WTC11 (cell line): ENCODE data around the gene ABHD12B. TPM values are rescaled to one million over a fixed set of nuclear protein-coding genes. Genes with fewer than 3 reads are reported as not detected.

Source experiments
- ATAC-seq: fragments of 200-7000 bp; cut with Tn5 transposase; 2 replicates; pipeline ENCODE4 v1.10.0; 2021; ENCODE audit warnings: mild to moderate bottlenecking, moderate library complexity
- CTCF ChIA-PET: fragments of 300-600 bp; sonication (Branson Sonifier 250); formaldehyde crosslinking; loops from one replicate; lab custom pipeline; 2021; ENCODE audit warnings: antibody characterized with exemption; lab: Charles Lee
- POLR2A ChIA-PET: fragments of 350-600 bp; sonication (Branson Sonifier 250); formaldehyde crosslinking; loops from one replicate; lab custom pipeline; 2021; ENCODE audit warnings: antibody characterized with exemption; lab: Charles Lee
- DNase-seq: peaks from one replicate; pipeline ENCODE4 v3.0.0; 2021; ENCODE audit warnings: low spot score
- H3K27ac Mint-ChIP-seq: 2 replicates; pipeline ENCODE4 v1.8.0; 2021; ENCODE audit warnings: mixed read lengths
- H3K27me3 Mint-ChIP-seq: 2 replicates; pipeline ENCODE4 v1.8.0; 2021; ENCODE audit warnings: low read depth, mild to moderate bottlenecking, moderate library complexity, mixed read lengths
- H3K36me3 Mint-ChIP-seq: 2 replicates; pipeline ENCODE4 v1.8.0; 2021; ENCODE audit warnings: mixed read lengths
- H3K4me1 Mint-ChIP-seq: 2 replicates; pipeline ENCODE4 v1.8.0; 2022; ENCODE audit warnings: mixed read lengths
- H3K4me3 Mint-ChIP-seq: 2 replicates; pipeline ENCODE4 v1.8.0; 2021; ENCODE audit warnings: mild to moderate bottlenecking, moderate library complexity, mixed read lengths
- H3K9me3 Mint-ChIP-seq: 2 replicates; pipeline ENCODE4 v1.8.0; 2021; ENCODE audit warnings: mixed read lengths
- AR ChIP-seq: fragments of 250-450 bp; sonication (Bioruptor Pico); IDR thresholded peaks from 2 replicates; pipeline ENCODE4 v1.9.0; 2021; ENCODE audit warnings: mild to moderate bottlenecking
- CBFB ChIP-seq: sonication (generic); formaldehyde crosslinking; IDR thresholded peaks from 2 replicates; pipeline ENCODE4 v1.8.1; 2022; ENCODE audit warnings: mild to moderate bottlenecking, low read depth, missing genetic modification reagents
- CREB1 ChIP-seq: sonication (generic); formaldehyde crosslinking; IDR thresholded peaks from 2 replicates; pipeline ENCODE4 v1.8.0; 2023; ENCODE audit warnings: mild to moderate bottlenecking, missing genetic modification reagents
- FOXJ3 ChIP-seq: sonication (generic); formaldehyde crosslinking; IDR thresholded peaks from 2 replicates; pipeline ENCODE4 v1.9.0; 2021; ENCODE audit warnings: missing genetic modification reagents, mild to moderate bottlenecking, borderline replicate concordance
- FOXK1 ChIP-seq: sonication (generic); formaldehyde crosslinking; IDR thresholded peaks from 2 replicates; pipeline ENCODE4 v1.8.0; 2022; ENCODE audit warnings: mild to moderate bottlenecking, moderate library complexity, missing genetic modification reagents
- PREB ChIP-seq: sonication (generic); formaldehyde crosslinking; IDR thresholded peaks from 2 replicates; pipeline ENCODE4 v1.8.1; 2022; ENCODE audit warnings: mild to moderate bottlenecking, missing genetic modification reagents, moderate library complexity, borderline replicate concordance
- PRRX2 ChIP-seq: fragments of 250-450 bp; sonication (Bioruptor Pico); IDR thresholded peaks from 2 replicates; pipeline ENCODE4 v1.8.0; 2021; ENCODE audit warnings: mild to moderate bottlenecking
- SMAD3 ChIP-seq: sonication (generic); formaldehyde crosslinking; IDR thresholded peaks from 2 replicates; pipeline ENCODE4 v1.8.0; 2022; ENCODE audit warnings: missing genetic modification reagents, mild to moderate bottlenecking, borderline replicate concordance
- SMAD4 ChIP-seq: sonication (generic); formaldehyde crosslinking; IDR thresholded peaks from 2 replicates; pipeline ENCODE4 v1.8.0; 2022; ENCODE audit warnings: mild to moderate bottlenecking, missing genetic modification reagents
- SOX15 ChIP-seq: fragments of 250-450 bp; sonication (Bioruptor Pico); IDR thresholded peaks from 2 replicates; pipeline ENCODE4 v1.9.0; 2021; ENCODE audit warnings: mild to moderate bottlenecking
- SP1 ChIP-seq: sonication (generic); formaldehyde crosslinking; conservative IDR thresholded peaks from 2 replicates; pipeline ENCODE4 v1.8.1; 2022; ENCODE audit warnings: missing genetic modification reagents
- TEAD1 ChIP-seq: sonication (generic); formaldehyde crosslinking; IDR thresholded peaks from 2 replicates; pipeline ENCODE4 v1.8.0; 2022; ENCODE audit warnings: mild to moderate bottlenecking, missing genetic modification reagents
- ZNF232 ChIP-seq: sonication (generic); formaldehyde crosslinking; IDR thresholded peaks from 2 replicates; pipeline ENCODE4 v1.8.0; 2022; ENCODE audit warnings: mild to moderate bottlenecking, missing genetic modification reagents
- ZNF263 ChIP-seq: sonication (generic); formaldehyde crosslinking; IDR thresholded peaks from 2 replicates; pipeline ENCODE4 v1.8.1; 2022; ENCODE audit warnings: low read depth, mild to moderate bottlenecking, moderate library complexity, missing genetic modification reagents
- ZNF423 ChIP-seq: fragments of 250-450 bp; sonication (Bioruptor Pico); IDR thresholded peaks from 2 replicates; pipeline ENCODE4 v2.1.2; 2022; ENCODE audit warnings: mild to moderate bottlenecking, moderate library complexity
- total RNA-seq: library from RNA; stranded (reverse); gene quantifications from 3 replicates; pipeline ENCODE4 v1.2.3, GENCODE V29; 2021
- TF ChIP-seq, protein P1 (sequence below): sonication (generic); formaldehyde crosslinking; IDR thresholded peaks from 2 replicates; pipeline ENCODE4 v1.8.0; 2022; ENCODE audit warnings: mild to moderate bottlenecking, missing genetic modification reagents

ABHD12B gene
- total RNA-seq, 1 experiment from 2014 or later: 156 TPM

DNA sequence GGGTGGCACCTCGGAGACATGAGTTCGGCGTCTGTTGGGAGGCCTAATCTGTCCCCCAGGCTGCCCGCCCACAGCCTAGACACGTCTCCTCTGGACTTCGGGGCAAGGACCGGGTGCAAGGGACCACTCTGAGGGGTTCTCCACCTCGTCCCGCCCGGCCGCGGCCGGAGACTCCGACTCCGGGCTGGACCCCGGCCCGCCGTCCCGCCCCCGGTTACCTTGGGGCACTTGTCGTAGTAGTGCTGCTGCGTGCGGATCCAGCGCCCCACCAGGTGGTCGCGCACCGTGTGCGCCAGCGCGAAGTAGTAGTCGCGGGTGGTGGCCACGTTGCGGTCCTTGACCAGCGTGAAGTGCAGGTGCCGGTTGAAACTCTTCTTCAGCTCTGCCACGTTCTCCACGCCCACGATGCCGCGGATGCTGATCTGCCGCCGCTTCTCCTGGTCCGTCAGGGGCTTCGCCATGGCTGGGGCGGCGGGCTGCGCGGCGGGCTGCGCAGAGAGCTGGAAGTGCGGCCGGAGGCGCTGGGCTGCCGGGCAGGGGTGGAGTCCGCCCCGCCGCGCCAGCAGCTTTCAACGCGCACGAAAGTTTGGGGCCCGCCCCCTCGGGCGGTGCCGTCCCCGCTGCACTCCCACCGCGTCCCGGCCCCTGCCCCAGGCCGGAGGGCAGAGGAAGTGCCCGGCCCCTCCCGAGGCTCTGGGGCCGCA is 72.2 kb downstream of the ABHD12B start, which contains the start of gene PYGL (continued):
- peak; percentile 83 for TF ChIP-seq SP1 (CRISPR knock-in tag)

GRCh38 chr14:50944647-50945413 is 73.0 kb downstream of the ABHD12B start:
- TF ChIP-seq ZNF423 (CRISPR knock-in tag): no peak
- no peak for TF ChIP-seq ZNF263
- TF ChIP-seq CREB1 (CRISPR knock-in tag): no peak
- no peak for TF ChIP-seq PREB (CRISPR knock-in tag)
- no peak for TF ChIP-seq SMAD4 (CRISPR knock-in tag)
- TF ChIP-seq SMAD3: no peak
- no peak for TF ChIP-seq PRRX2 (CRISPR knock-in tag)
- TF ChIP-seq, protein P1, sequence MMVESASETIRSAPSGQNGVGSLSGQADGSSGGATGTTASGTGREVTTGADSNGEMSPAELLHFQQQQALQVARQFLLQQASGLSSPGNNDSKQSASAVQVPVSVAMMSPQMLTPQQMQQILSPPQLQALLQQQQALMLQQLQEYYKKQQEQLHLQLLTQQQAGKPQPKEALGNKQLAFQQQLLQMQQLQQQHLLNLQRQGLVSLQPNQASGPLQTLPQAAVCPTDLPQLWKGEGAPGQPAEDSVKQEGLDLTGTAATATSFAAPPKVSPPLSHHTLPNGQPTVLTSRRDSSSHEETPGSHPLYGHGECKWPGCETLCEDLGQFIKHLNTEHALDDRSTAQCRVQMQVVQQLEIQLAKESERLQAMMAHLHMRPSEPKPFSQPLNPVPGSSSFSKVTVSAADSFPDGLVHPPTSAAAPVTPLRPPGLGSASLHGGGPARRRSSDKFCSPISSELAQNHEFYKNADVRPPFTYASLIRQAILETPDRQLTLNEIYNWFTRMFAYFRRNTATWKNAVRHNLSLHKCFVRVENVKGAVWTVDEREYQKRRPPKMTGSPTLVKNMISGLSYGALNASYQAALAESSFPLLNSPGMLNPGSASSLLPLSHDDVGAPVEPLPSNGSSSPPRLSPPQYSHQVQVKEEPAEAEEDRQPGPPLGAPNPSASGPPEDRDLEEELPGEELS (CRISPR knock-in tag): no peak
- no peak for TF ChIP-seq TEAD1 (CRISPR knock-in tag)
- TF ChIP-seq FOXK1 (CRISPR knock-in tag): no peak
- no peak for DNase-seq
- Mint-ChIP-seq H3K4me3 (peak overlapping the region; percentile 82), H3K36me3 (peaks cover 31% of the 10 kb centered on the region), H3K27me3 (no peaks in the 10 kb centered on the region; the same call in 1 of the 2 replicates), H3K4me1 (peaks cover 27% of the 10 kb centered on the region), H3K9me3 (0 out of 2 replicates have a peak, but pooled peaks cover 5% of the 10 kb centered on the region), H3K27ac (peak overlapping the region; percentile 11; the same call in 1 of the 2 replicates)
- CTCF ChIA-PET: interaction anchor here (0.7 to 1.4 kb wide), 2 partner anchors 19 to 85 kb away, joined by 3 to 6 read pairs; no protein-coding TSS in a partner anchor
- peak; percentile 6 for ATAC-seq
- POLR2A ChIA-PET: no interaction called here

- ChIA-PET CTCF (no interaction called here), POLR2A (interaction anchor here (0.6 kb wide), 1 partner anchor 20 kb away, joined by 3 read pairs; no protein-coding TSS in a partner anchor)
- Mint-ChIP-seq H3K4me3 (no peak overlapping the region), H3K27ac (no peak overlapping the region), H3K9me3 (0 out of 2 replicates have a peak, but pooled peaks cover 5% of the 10 kb centered on the region), H3K36me3 (peaks cover 24% of the 10 kb centered on the region), H3K27me3 (no peaks in the 10 kb centered on the region; the same call in 1 of the 2 replicates), H3K4me1 (peaks cover 20% of the 10 kb centered on the region)
- no peak for DNase-seq
- ATAC-seq: no peak
- TF ChIP-seq SOX15 (CRISPR knock-in tag) (no peak), SMAD4 (CRISPR knock-in tag) (no peak), AR (CRISPR knock-in tag) (no peak), FOXJ3 (CRISPR knock-in tag) (no peak), CBFB (no peak), ZNF232 (CRISPR knock-in tag) (no peak)
Measured at GRCh38 chr14:50946234-50946935, 74.5 kb downstream of the ABHD12B start.
